Stimulated activated CD4-positive, alpha-beta T cell treated with anti-CD3 and anti-CD28 coated beads, Interleukin-2, amount 100 ng/mL, for 4 hours (primary cell): Measurements from ENCODE around the gene PDGFD.

ENCODE experiments used
- DNase-seq: peaks from one replicate; pipeline ENCODE4 v3.0.0-alpha.2; 2020; ENCODE audit warnings: low read depth

The PDGFD gene

GRCh38 chr11:103887001-103887658, 276.8 kb downstream of the PDGFD start:
- no peak for DNase-seq

- no peak for DNase-seq
Measured at GRCh38 chr11:103883856-103884255, 280.1 kb downstream of the PDGFD start.

- no peak for DNase-seq
Measured at GRCh38 chr11:103883291-103883690, 280.7 kb downstream of the PDGFD start.

GRCh38 chr11:103881584-103881983, 282.4 kb downstream of the PDGFD start:
- DNase-seq = no peak

GRCh38 chr11:103880968-103881367, 283.0 kb downstream of the PDGFD start:
- DNase-seq = no peak

GRCh38 chr11:103878646-103879045, 285.3 kb downstream of the PDGFD start:
- no peak for DNase-seq

- no peak for DNase-seq
Measured at GRCh38 chr11:103877221-103877620, 286.7 kb downstream of the PDGFD start.

- DNase-seq = no peak
Measured at GRCh38 chr11:103875855-103876510, 288.0 kb downstream of the PDGFD start.

- DNase-seq = no peak
Measured at GRCh38 chr11:103872748-103873147, 291.2 kb downstream of the PDGFD start.

GRCh38 chr11:103871923-103872551, 291.9 kb downstream of the PDGFD start:
- DNase-seq = no peak

GRCh38 chr11:103870821-103871309, 293.1 kb downstream of the PDGFD start:
- no peak for DNase-seq

- DNase-seq = no peak
Measured at GRCh38 chr11:103867481-103867880, 296.5 kb downstream of the PDGFD start.

- no peak for DNase-seq
Measured at GRCh38 chr11:103863497-103863896, 300.4 kb downstream of the PDGFD start.

- DNase-seq = no peak
Measured at GRCh38 chr11:103862802-103863174, 301.2 kb downstream of the PDGFD start.

- DNase-seq = no peak
Measured at GRCh38 chr11:103862094-103862801, 301.7 kb downstream of the PDGFD start.
